K562 (cell line): Measurements from ENCODE around the gene CLIP2.
"Not testable (repeated sequence)": the region's sequence is repeated elsewhere in the genome, so short reads cannot be mapped to it uniquely, and the experiment has no call there.

Source experiments
- E2F6 ChIP-seq, 2 experiments: IDR thresholded peaks; 2 replicates each; pipeline ENCODE4 v1.6.1; 2011; ENCODE audit warnings: borderline replicate concordance in 1 of 2, control low read depth in 1 of 2, low read depth in 1 of 2, low read length in 1 of 2, mild to moderate bottlenecking in 1 of 2, mixed read lengths in 1 of 2, moderate library complexity in 1 of 2; ENCODE audit not compliant: insufficient read depth in 1 of 2, insufficient read length in 1 of 2, poor library complexity in 1 of 2, severe bottlenecking in 1 of 2; ENCODE audit errors: extremely low read depth in 1 of 2
- ETV6 ChIP-seq, 3 experiments: fragments of 150-350 bp in 1 of 3; sonication (generic) in 1 of 3; formaldehyde crosslinking in 1 of 3; IDR thresholded peaks; 2 replicates each; pipeline versions ENCODE4 v1.6.1 to v1.8.0; 2014 to 2022; ENCODE audit warnings: borderline replicate concordance in 2 of 3, low read depth in 2 of 3, antibody characterized with exemption in 1 of 3, low read length in 1 of 3, mild to moderate bottlenecking in 1 of 3, missing genetic modification reagents in 1 of 3
- MAZ ChIP-seq, 2 experiments: fragments of 450-650 bp in 1 of 2; sonication (generic) in 1 of 2; formaldehyde crosslinking; IDR thresholded peaks in 1 of 2; conservative IDR thresholded peaks in 1 of 2; 2 replicates each; pipeline versions ENCODE4 v1.4.0 to v1.5.0; 2020; ENCODE audit warnings: mild to moderate bottlenecking in 1 of 2, missing genetic modification reagents in 1 of 2
- MYBL2 ChIP-seq, 2 experiments: fragments of 450-650 bp in 1 of 2; sonication (generic) in 1 of 2; formaldehyde crosslinking in 1 of 2; IDR thresholded peaks; 2 replicates each; pipeline versions ENCODE4 v1.6.1 to v1.8.1; 2017 to 2022; ENCODE audit warnings: borderline replicate concordance in 1 of 2, inconsistent platforms in 1 of 2, low read depth in 1 of 2, mild to moderate bottlenecking in 1 of 2, missing genetic modification reagents in 1 of 2, moderate library complexity in 1 of 2
- NRF1 ChIP-seq, 2 experiments: fragments of 450-650 bp; IDR thresholded peaks in 1 of 2; conservative IDR thresholded peaks in 1 of 2; 2 replicates each; pipeline ENCODE4 v1.6.1; 2014; ENCODE audit warnings: mild to moderate bottlenecking in 2 of 2
- PHF20 ChIP-seq: fragments of 450-650 bp; IDR thresholded peaks from 2 replicates; pipeline ENCODE4 v1.6.1; 2018; ENCODE audit not compliant: partially characterized antibody
- PHF21A ChIP-seq: fragments of 450-650 bp; IDR thresholded peaks from 2 replicates; pipeline ENCODE4 v1.6.1; 2017; ENCODE audit warnings: low read depth, borderline replicate concordance
- POLR2AphosphoS2 ChIP-seq: IDR thresholded peaks from 2 replicates; pipeline ENCODE4 v1.6.1; 2012; ENCODE audit warnings: low read length, improper control_type of control experiment
- ZKSCAN1 ChIP-seq: fragments of 150-350 bp; IDR thresholded peaks from 2 replicates; pipeline ENCODE4 v1.6.1; 2016; ENCODE audit warnings: low read depth, low read length

GRCh38 chr7:74394601-74395000, 105.4 kb downstream of the CLIP2 start:
- not testable (repeated sequence) for TF ChIP-seq ZKSCAN1; E2F6 (IDR thresholded peaks at IDR 0.05; ENCODE audit: borderline replicate concordance in 1 of 2, extremely low read depth in 1 of 2, insufficient read depth in 1 of 2, insufficient read length in 1 of 2, low read depth in 1 of 2, low read length in 1 of 2, poor library complexity in 1 of 2, severe bottlenecking in 1 of 2); MAZ (CRISPR knock-in tag; conservative IDR thresholded peaks at IDR 0.05 in 1 of 2, IDR thresholded peaks at IDR 0.05 in 1 of 2); MYBL2 (IDR thresholded peaks at IDR 0.05; ENCODE audit: low read depth); MYBL2 (CRISPR knock-in tag; IDR thresholded peaks at IDR 0.05; ENCODE audit: borderline replicate concordance); PHF21A; POLR2AphosphoS2; NRF1 (conservative IDR thresholded peaks at IDR 0.05 in 1 of 2, IDR thresholded peaks at IDR 0.05 in 1 of 2); PHF20; ETV6 (IDR thresholded peaks at IDR 0.05; ENCODE audit: borderline replicate concordance in 1 of 2, low read depth in 2 of 2, low read length in 1 of 2); ETV6 (CRISPR knock-in tag; IDR thresholded peaks at IDR 0.05; ENCODE audit: borderline replicate concordance)
